ENCODE data around the gene SARDH.
"Not testable (repeated sequence)": the region's sequence is repeated elsewhere in the genome, so short reads cannot be mapped to it uniquely, and the experiment has no call there.

The SARDH gene

DNA sequence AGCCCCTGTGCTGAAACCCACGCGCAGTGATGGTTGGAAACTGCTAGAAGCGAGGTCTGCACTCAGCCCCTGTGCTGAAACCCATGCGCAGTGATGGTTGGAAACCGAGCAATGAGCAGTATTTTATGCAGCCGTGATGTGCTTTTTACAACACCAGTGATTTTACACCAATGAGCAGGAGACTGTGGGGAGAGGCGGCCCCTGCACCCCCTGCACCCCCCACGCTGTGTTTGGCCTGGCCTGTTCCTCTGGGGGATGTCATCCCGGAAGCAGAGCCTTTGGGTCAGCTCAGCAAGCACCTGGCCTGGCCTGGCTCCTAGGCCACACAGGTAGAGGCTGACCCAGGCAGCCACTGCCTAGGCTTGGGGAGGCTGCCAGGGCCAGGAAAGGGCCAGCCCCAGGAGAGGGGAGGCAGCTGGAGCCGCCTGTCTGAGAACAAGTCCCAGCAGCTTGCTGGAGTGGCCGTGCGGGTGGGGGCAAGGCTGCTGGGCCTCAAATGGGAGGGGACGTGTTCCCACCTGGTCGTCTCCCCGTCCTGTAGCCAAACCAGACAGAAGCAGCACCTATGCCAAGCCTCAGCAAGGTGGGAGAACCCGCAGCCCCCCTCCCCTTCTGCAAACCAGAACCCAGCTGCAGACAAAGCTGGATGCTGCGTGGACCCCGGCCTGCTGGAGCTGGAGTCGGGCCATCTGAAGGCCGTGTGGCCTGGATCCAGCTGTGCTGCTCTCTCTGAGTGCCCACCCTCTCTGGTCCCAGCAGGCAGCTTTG, 55.1 kb downstream of the SARDH start:
- no peak for DNase-seq

DNA sequence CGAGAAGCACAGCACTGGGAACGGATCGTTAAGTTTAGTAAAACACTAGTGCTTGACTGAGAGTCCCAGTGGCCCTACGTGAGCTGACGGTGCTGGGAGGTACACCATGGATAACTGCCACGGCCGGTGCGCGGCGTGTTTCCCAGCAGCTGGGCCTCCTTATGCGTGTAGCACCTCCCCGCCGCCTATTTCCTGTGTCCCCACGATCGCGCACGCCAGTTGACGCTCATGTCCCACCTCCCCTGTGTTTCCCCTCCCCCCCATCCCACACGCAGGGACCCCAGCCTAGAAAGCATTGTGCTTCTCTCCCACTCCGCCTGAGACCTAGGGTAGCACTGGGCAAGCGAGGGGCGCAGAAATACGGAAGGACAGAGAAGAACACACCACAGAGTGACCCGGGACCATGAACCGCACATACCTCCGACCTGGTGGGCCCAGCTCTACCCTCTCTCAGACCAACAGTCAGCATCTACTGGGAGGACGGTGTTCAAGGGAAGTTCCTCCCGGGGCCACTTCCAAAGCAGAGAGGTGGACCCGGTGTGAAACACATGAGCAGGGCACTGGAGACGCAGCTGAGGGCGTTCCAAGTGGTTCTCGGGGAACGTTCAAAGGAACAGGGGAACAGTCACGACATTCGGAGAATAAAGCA, 56.4 kb downstream of the SARDH start:
- no peak for DNase-seq

DNA sequence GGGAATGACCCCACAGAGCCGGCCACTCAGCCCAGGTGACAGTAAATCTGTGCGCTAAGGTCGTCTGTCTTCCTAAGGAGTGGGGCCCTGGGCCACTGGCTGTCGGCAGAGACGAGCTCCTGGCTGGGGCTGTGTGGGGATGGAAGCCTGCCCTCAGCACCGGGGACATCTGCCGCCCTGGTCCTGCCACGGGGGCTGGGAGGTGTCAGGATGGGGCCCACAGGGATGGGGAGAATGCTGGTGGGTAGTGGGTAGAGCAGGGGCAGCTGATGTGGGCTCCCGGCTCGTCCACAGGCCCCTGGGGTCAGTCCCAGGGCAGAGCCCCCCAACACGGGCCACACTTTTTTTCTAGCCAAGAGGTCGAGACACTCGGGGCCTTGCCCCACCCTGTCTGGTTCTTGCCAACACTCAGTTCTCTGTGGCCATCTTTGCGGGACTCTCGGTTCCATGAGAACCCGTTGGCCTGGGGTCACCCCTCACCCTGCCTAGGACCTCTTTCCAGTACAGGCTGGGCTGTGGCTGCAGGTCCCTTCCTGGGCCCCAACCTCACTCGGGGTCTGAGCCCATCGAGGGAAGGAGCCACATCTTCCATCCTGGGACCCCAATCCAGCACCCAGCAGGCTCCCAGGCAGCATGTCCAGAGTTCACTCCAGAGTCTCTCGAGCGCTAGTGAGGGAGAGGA, 57.0 kb downstream of the SARDH start:
- no peak for DNase-seq

DNA sequence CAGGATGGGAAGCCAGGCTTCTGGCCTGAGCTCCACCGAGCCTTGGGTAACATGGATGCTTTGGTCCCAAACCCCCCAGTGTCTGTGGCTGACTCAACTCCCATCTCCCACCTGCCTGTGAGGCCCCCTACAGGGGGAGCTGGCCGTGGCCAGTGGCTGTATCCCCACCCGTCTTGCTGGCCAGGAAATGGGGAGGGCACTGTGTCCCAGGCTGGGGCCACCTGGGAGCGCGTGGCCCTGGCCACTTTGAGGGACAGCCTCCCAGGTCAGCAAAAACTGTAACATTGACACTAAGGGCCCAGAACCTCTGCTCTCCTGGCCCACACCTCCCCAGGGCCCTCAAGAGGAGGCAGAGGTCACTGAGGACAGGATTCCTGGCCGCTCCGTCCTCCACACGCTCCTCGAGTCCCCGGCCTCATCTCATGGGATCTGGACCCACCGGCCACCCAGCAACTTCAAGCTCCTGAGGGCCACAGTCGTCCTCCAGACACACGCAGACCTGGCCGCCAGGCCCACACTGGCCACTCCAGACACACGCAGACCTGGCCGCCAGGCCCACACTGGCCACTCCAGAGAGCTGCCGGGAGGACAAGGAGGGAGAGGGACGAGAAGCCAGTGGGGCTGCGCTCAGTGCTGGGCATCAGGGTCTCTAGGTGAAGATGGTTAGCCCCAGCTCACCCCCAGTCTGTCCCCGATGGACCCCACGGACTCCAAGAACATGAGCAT, 57.7 kb downstream of the SARDH start:
- no peak for DNase-seq

DNA sequence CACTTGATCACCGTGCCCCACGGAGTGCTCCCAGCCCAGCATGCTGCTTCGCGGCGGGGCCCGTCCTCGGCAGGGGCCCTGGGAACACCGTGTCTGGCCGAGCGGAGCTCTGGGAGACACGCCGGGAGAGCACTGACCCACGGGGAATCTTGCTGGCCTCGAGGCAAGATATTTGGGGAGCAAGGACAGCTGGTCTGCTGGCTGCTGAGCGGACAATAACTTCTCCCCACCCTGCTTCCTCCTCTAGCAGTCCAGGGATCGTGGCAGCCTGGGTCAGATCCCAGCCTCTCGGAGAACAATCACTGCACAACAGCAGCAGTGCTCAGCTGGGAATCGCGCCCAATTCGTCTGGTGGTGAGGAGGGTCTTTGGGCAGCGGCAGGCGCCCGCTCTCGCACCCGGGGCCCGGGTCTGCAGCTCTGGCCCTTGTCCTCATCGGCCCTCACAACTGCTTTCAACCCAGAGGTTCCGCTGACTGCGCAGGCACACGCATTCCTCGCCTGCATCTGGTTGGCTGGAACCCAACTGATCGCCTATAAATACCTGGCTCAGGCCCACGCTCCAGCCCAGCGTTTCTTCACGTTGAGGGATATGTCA, 58.6 kb downstream of the SARDH start:
- DNase-seq: no peak

DNA sequence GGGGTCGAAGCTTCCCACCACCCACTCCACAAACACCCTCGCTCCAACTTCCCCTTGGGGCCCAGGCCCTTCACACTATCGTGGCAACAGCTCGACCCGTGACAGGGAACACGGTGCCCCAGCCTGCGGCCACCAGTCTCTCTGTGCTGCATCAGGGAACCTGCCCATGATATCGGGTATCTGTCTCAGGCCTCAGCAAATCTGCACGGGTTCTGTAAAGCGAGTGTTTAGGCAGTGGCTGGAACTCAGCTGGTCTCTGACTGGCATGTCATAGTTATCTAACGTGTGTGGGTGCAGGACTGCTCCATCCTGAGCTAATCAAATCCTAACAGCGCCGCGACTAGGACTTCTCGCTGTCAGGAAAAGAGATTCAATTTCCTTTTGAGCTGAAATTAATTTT, 59.1 kb downstream of the SARDH start:
- DNase-seq: no peak

DNA sequence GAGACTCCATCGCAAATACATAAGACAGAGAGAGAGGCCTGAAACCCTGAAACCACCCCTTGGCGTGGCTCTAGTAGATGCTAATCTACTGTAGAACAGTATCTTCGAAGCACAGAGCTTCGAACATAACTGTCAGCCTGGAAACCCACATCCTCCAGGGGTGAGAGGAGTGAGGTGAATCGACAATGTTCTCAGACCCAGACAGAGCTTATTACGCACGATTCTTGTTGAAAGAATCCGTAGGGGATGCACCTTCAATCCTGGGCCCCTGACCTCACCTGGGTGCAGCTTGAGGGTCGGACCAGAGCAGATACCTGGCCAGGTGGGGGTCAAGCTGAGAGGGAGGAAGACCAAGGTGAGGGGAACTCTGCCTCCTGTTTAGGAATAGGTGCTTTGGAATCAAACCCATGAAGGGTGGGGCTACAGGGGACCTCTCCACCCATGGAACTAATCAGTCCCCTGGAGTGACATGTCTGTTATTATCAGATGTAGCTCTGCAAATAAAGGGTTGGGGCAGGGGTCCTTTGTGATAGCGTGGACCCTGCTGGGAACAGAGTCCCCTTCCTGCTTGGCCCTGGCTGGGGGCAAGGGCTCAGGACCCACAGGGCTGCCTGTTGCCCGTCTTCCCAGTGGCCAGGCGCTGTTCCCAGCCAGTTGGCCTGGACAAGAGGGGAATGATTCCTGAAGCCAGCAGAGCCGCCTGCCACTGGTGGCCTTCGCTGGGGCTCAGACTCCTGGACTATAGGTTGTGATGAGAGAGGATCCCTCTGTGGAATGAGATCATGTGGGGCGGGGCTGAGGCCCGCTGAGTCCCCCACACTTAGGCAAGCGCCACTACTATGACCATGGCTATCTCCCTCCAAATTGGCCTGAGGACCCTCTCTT, 60.8 kb downstream of the SARDH start:
- no peak for DNase-seq

DNA sequence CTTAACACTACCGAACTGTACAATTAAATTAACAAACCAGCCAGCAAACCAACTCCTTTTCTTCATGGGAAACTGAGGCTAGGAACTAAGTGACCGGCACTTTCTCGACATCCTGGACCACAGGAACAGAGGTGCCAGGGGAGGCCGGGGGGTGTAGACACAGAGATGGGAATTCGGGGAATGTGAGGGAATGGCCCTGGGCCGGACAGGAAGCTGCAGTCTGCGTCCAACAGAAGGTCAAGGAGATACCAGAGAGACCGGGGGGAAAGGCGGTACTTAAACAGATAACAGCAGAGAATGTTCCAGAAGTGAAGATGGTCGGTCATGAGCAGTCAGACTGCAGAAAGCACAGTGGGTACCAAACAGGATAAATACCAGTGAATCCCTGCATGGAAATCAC, 61.7 kb downstream of the SARDH start:
- no peak for DNase-seq

DNA sequence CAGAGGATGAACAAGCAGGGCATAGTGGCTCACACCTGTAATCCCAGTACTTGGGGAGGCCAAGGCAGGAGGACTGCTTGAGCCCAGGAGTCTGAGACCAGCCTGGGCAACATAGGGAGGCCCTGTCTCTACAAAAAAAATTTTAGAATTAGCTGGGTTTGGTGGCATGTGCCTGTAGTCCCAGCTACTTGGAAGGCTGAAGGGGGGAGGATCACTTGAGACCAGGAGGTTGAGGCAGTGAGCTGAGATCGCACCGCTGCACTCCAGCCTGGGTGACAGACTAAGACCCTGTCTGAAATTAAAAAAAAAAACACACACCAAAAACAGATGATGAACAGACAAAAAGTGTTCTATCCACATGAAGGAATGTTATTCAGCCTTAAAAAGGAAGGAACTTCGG, 62.4 kb downstream of the SARDH start:
- not testable (repeated sequence) for DNase-seq

DNA sequence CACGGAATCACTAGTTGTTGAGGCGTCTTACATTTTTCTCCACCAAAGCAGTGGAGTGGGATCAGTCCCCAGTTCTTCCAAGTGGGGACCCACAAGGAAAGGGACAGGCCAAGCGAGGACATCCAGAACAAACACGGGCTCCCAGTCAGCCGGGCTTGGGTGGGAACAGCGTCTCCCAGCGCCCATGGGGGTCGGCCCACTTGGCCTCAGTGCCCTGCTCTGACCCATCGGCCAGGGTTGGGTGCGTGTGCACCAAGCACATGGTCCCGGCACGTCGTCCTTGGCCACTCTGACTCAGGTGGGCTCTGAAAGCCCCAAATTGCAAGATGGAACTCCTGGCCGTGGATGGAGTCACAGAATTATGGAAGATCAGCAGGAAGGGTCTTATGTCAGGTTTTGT, 64.1 kb downstream of the SARDH start:
- DNase-seq: no peak

DNA sequence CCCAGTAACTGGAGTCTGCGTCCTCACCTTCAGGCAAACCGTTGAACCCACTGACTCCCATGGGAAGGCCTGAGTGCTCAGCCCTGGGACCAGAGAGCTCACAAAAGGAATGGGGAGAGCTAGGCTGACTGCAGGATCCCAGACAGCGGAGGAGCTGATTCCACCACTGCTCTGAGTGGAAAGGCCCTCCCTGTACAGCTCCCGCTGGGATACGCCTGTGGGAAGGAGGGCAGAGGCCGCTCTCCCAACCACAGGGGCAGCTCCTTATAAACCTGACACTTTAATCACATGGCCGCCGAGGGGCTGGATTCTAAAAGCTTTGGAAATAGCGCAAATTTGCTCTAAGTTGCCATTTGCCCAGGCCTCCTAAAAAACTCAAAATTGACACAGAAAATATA, 64.9 kb downstream of the SARDH start:
- DNase-seq: no peak

DNA sequence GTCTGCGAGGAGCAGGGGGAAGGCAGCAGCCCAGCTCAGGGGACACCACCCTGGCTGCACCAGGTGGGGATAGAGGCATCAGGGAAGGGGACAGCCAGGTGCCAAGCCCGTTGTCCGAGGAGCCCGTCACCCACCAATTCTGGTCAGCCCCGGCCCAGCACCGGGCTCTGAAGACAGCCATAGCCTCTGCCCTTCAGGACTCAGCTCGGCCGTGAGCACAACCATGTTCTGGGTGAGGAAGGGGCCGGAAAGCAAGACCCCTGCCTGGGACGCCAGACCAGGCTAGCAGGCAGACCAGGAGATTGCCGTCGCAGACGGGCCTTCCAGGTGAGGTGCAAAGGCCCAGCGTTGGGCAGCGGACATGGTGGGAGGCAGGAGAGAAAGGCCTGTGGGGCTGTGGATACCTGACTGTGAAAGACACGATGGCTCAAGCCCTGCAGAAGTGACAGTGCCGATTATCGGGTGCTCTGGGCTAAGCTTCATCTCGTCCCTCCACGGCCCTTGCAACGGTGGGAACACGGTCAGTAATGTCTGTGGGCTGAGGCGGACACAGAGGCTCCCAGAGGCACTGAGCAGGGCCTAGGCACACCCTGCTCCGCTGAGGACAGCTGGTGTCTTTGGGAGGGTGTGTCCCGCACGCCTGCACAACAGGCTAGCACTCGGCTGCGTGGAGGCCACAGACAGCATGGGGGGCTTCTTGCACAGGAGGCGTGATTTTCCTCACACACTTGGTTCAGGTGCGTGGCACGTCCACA, 65.5 kb downstream of the SARDH start:
- DNase-seq: no peak

DNA sequence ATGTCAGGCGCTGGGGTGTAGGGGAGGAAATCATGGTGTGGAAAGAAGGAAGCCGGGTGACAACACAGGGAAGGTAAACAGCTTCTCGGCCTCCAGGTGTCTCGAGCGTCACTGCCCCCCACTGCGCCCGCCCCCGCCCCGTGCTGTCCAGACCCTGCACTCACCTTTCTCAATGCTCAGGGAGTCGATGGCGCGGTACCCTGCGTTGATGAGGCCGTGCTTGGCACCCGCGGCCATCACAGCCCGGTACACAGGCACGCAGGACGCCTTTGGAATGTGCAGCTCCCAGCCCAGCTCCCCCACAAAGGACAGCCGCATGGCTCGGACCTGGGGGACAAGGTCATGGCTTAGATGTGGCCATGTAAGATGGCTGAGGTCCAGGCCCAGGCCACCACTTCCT, 66.8 kb downstream of the SARDH start:
- no peak for DNase-seq

DNA sequence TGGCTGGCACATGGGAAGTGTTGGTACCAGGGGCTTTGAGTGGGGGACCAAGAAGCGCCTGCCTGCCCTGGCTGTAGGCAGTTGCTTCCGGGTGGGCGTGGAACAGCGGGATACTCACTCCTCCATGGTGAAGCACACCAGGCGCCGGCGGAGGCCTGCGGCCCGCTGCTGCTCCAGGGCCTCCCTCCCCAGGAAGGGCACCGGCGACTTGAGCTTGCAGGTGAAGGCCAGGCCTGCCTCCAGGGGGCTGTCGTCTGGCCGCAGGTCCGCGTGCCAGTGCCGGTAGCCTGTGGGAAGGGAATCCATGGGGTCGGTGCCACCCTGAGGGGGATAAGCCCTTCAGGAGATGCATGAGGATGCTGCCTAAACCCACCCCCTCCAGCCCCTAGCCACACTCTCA, 67.7 kb downstream of the SARDH start:
- DNase-seq: no peak

DNA sequence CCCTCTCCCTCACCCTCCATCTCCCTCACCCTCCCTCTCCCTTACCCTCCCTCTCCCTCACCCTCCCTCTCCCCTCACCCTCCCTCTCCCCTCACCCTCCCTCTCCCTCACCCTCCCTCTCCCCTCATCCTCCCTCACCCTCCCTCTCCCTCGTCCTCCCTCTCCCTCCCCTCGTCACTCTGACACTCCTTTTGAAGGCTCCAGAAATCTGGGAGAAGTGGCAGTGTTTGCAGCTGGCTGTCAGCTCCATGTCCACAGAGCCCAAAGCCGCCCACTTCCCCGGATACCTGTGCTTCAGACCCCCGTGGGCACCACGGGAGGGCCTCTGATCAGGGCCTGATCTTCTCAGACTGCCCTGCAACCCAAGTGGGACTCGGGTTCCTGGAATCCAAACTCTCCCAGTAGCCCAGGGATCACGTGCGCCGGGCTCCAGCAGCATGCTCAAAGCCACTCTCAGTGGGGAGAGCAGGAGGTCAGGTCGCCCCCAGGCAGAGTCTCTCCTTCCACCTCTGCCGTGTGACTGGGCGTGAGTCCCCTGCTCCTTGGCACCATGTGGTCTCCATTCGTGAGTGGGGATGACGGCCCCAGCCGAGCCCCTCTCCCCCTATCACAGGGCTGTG, 68.9 kb downstream of the SARDH start:
- DNase-seq: no peak

DNA sequence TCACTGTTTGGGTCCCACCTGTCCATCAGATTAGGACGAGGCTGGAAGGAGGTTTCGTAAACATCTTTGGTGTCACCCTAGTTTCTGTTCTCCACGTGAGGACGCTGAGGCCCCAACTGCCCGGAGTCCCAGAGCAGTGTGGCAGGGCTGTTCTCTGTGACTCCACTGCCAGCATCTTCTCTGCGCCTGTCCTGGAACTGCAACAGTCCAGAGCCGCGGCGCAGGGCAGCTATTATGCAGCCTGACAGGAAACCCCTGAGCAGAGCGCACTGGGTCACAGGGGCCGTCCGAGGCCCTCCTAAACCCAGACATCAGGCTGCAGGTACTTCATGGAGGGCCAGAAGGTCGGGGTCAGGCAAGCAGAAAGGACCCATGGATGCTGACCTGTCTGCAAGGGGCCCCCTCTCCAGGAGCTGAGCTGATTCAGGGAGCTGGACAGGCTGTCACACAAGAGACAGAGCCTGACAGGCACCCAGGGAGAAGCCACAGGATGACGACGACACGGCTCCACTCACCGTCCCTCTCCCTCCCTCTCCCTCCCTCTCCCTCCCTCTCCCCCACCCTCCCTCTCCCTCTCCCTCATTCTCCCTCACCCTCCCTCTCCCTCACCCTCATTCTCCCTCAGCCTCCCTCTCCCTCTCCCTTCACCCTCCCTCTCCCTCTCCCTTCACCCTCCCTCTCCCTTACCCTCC, 70.2 kb downstream of the SARDH start:
- DNase-seq: no peak

DNA sequence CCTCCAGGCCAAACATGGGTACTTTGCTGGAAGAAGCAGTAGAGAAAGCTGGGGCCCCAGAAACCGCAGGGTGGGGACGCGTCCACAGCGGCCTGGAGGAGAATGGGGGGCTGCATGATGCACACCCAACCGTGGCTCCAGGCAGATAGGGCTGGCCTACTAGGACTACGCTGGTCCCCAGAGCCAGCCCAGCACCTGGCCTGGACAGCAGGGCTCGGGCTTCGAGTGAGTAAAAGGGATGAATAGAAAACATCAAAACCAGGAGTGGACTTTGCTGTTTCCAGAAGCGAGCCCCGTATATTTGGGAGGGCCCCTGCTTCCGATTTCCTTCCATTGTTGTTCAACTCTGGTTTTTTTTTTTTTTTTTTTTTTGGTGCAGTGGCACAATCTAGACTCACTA, 71.3 kb downstream of the SARDH start:
- DNase-seq: no peak

DNA sequence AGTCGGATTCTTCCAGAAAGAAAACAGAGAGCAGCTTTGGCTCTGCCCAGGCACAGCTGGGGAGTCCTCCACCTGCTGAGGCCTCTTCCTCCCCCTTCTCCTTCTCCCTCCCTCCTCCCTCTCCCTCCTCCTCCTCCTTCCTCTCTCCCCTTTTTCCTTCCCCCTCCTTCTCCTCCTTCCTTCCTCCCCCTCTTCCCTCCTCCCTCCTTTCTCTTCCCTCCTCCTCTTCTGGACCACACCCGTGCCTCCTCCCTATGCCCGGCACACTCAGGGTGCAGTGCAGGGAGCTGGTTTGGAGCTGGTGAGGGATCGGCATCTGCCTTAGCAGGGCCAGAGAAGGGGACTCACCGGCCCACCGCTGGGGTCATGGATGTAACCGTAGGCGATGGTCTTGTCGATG, 71.8 kb downstream of the SARDH start:
- DNase-seq: no peak

DNA sequence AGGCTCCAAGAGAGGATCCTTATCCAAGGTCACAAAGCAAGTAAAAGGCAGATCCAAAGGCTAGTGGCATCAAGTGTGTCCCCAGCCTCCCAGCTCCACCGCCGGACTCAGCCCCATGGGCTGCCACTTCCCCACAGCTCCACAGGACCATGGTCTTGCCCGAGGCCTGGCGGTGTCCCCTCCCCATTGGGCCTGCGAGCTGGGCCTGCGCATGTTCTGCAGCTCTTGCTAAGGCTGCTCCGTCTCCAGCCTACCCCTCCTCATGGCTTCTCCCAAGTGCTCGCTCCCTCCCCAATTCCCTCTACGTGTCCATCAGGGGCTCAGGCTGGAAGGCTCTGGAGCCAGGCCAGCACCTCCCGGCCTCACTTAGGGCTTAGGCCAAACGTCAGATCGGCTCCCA, 72.6 kb downstream of the SARDH start:
- DNase-seq: no peak

DNA sequence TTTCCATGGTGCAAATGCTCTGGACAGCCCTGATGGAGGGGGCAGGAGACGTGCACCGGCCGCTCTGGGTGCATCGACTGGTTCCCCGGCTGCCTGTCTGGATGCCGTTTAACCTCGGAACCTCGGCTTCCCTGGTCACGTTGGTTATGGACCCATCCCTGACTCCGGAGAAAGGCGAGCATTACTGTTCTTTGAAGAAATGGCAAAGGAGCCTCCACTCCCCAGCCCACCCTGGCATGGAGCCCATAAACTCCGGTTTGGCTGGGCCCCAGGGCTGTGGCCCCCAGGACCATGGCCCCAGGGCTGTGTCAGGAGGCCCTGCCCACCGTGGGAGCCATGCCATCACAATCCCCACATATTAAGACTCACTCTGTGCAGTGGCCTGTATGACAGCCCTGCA, 73.1 kb downstream of the SARDH start:
- DNase-seq: no peak

All from NCI-H446 (cell line).